K562 (cell line): ENCODE results near the gene AGO3. TPM values are rescaled to one million over a fixed set of nuclear protein-coding genes. Genes with fewer than 3 reads are reported as not detected.

Source experiments
- ATAC-seq: fragments of 200-7000 bp; cut with Tn5 transposase; 3 replicates; pipeline ENCODE4 v1.9.1; 2020; ENCODE audit warnings: moderate library complexity
- BruUV-seq: library from RNA; stranded (reverse); fragments of 400-500 nt; replicated peaks from 2 replicates; lab custom pipeline; 2021; lab: Mats Ljungman, UMichigan
- CTCF ChIA-PET: fragments of 300-600 bp; formaldehyde crosslinking; extraction: SDS; loops from one replicate; lab custom pipeline; 2021; ENCODE audit warnings: low intra/inter-chr PET ratio; lab: Yijun Ruan, JAX
- POLR2A ChIA-PET: fragments of 300-600, 350-650 bp; sonication (Branson Sonifier 250); formaldehyde crosslinking; extraction: SDS; loops from one replicate; lab custom pipeline; 2021; ENCODE audit warnings: antibody characterized with exemption, inconsistent platforms; lab: Yijun Ruan, JAX
- DNase-seq, 4 experiments: peaks; one replicate each; pipeline versions ENCODE4 v3.0.0 to v3.0.0-alpha.2; 2011 to 2018; ENCODE audit warnings: low spot score in 3 of 4, mixed read lengths in 3 of 4; ENCODE audit errors: extremely low read depth in 1 of 4
- FAIRE-seq: peaks from 2 replicates; lab custom pipeline; 2011; peaks lifted over from hg19 to GRCh38; lab: Jason Lieb, UNC
- H2AFZ ChIP-seq: 2 replicates; pipeline ENCODE4 v1.6.0; 2011; ENCODE audit warnings: low read depth, low read length, control low read depth, inconsistent platforms
- H3K27ac ChIP-seq: fragments of 200-600 bp; 3 replicates; pipeline ENCODE4 v1.8.0; 2011; ENCODE audit warnings: low read depth, mild to moderate bottlenecking, control low read depth, inconsistent platforms, low read length, moderate library complexity, mixed read lengths; ENCODE audit errors: extremely low read depth
- H3K27me3 ChIP-seq, 2 experiments: fragments of 300-600 bp in 1 of 2; 2 replicates in 1 of 2; 3 replicates in 1 of 2; pipeline versions ENCODE4 v1.6.0 to v1.8.0; 2011; ENCODE audit warnings: inconsistent platforms in 2 of 2, low read length in 2 of 2, mild to moderate bottlenecking in 1 of 2, mixed read lengths in 1 of 2, moderate library complexity in 1 of 2; ENCODE audit not compliant: control insufficient read depth in 2 of 2, insufficient read depth in 2 of 2
- H3K36me3 ChIP-seq: fragments of 300-600 bp; 3 replicates; pipeline ENCODE4 v1.8.0; 2011; ENCODE audit warnings: mild to moderate bottlenecking, low read length, inconsistent platforms; ENCODE audit not compliant: control insufficient read depth, insufficient read depth
- H3K4me1 ChIP-seq, 2 experiments: fragments of 200-600 bp in 1 of 2; replicated peaks in 1 of 2; 2 replicates in 1 of 2; 3 replicates in 1 of 2; pipeline versions ENCODE4 v1.5.1 to v1.8.0; 2011; ENCODE audit warnings: inconsistent platforms in 2 of 2, low read length in 2 of 2, mild to moderate bottlenecking in 1 of 2, mixed read lengths in 1 of 2, moderate library complexity in 1 of 2; ENCODE audit not compliant: control insufficient read depth in 2 of 2, insufficient read depth in 2 of 2
- H3K4me2 ChIP-seq: 2 replicates; pipeline ENCODE4 v1.6.1; 2011; ENCODE audit warnings: low read length, control low read depth, inconsistent platforms, mixed read lengths; ENCODE audit not compliant: insufficient read depth
- H3K4me3 ChIP-seq: fragments of 200-600 bp; sonication (generic), shearing (Covaris generic); 2 replicates; pipeline ENCODE4 v1.5.1; 2016; ENCODE audit warnings: control low read depth, inconsistent platforms
- H3K79me2 ChIP-seq: fragments of 200-600 bp; 3 replicates; pipeline ENCODE4 v1.8.0; 2011; ENCODE audit warnings: low read length, inconsistent platforms; ENCODE audit not compliant: control insufficient read depth, insufficient read depth
- H3K9ac ChIP-seq, 2 experiments: 2 replicates each; pipeline versions ENCODE4 v1.6.0 to v1.6.1; 2011; ENCODE audit warnings: low read depth in 2 of 2, low read length in 2 of 2, control low read depth in 1 of 2, inconsistent platforms in 1 of 2, mild to moderate bottlenecking in 1 of 2, mixed read lengths in 1 of 2; ENCODE audit not compliant: insufficient read depth in 1 of 2
- H3K9me1 ChIP-seq: one replicate; pipeline ENCODE4 v1.6.0; 2011; ENCODE audit warnings: inconsistent platforms, mild to moderate bottlenecking, low read length, moderate library complexity; ENCODE audit not compliant: control insufficient read depth, insufficient read depth
- H3K9me3 ChIP-seq: replicated peaks from 2 replicates; pipeline ENCODE4 v1.5.1; 2011; ENCODE audit warnings: low read depth, low read length, inconsistent platforms; ENCODE audit not compliant: control insufficient read depth, insufficient read depth
- H4K20me1 ChIP-seq: replicated peaks from 2 replicates; pipeline ENCODE4 v1.6.1; 2011; ENCODE audit warnings: low read length, inconsistent platforms, mixed read lengths; ENCODE audit not compliant: control insufficient read depth, insufficient read depth
- FOS ChIP-seq: IDR thresholded peaks from 3 replicates; pipeline ENCODE4 v1.6.1; 2011; ENCODE audit not compliant: insufficient read length; ENCODE audit errors: extremely low read depth
- POLR2G ChIP-seq: fragments of 200-400 bp; formaldehyde crosslinking; IDR thresholded peaks from 2 replicates; pipeline ENCODE4 v1.6.1; 2017; ENCODE audit warnings: low read depth, mild to moderate bottlenecking, antibody characterized with exemption, low read length, moderate library complexity
- RBFOX2 ChIP-seq: fragments of 200-400 bp; formaldehyde crosslinking; IDR thresholded peaks from 2 replicates; pipeline ENCODE4 v1.6.1; 2017; ENCODE audit warnings: low read depth, mild to moderate bottlenecking, low read length, moderate library complexity
- TAL1 ChIP-seq: fragments of 450-650 bp; IDR thresholded peaks from 2 replicates; pipeline ENCODE4 v1.6.1; 2016; ENCODE audit warnings: mild to moderate bottlenecking
- WGBS: fragments of 100-300 bp; shearing (Covaris generic); methylation state at CpG from one replicate; pipeline ENCODE4 v1.1.6; 2016; ENCODE audit warnings: low coverage, mixed read lengths; ENCODE audit not compliant: insufficient coverage; ENCODE audit errors: missing lambda C conversion rate; 5-methylcytosine and 5-hydroxymethylcytosine counted together
- in situ Hi-C: fragments of 300-500 bp; cut with MboI; formaldehyde crosslinking; loops from 4 replicates; pipeline ENCODE4 v1.15.0; 2018; ENCODE audit warnings: inconsistent platforms, mixed read lengths
- intact Hi-C: fragments of 100-400 bp; cut with micrococcal nuclease; formaldehyde crosslinking; loops from 2 replicates; pipeline ENCODE4 v1.14.2; 2022
- polyA plus RNA-seq, 8 experiments: library from polyadenylated mRNA; depleted of rRNA in 4 of 8; stranded (reverse) in 5 of 8; unstranded in 3 of 8; fragments of >200 nt; fragmentation: Nextera tagmentation in 2 of 8; fragmentation: Illumina TruSeq in 1 of 8; extraction: Ambion mirVana in 2 of 8; extraction: Trizol in 1 of 8; gene quantifications; 2 replicates each; pipeline versions ENCODE4 v1.2.1 to v1.2.3, GENCODE V29; 2011 to 2014; ENCODE audit warnings: inconsistent platforms in 1 of 8, missing spikeins in 1 of 8
- total RNA-seq, 7 experiments: library from RNA; depleted of rRNA in 6 of 7; stranded (reverse); fragments of >200 nt in 6 of 7; fragmentation: Illumina TruSeq in 2 of 7; extraction: Trizol in 2 of 7; gene quantifications; 2 replicates each; pipeline versions ENCODE4 v1.2.1 to v1.2.3, GENCODE V29; 2011 to 2021; ENCODE audit warnings: low replicate concordance in 1 of 7

AGO3 gene
- total and polyA plus RNA-seq, 9 of the 15 experiments (the other 6 are each of a cell fraction or from before 2014, with no cell fraction given), result 4.5 to 41.5 (median 22.7) TPM

GRCh38 chr1:35893051-35893879 is 37.6 kb upstream of the AGO3 start:
- Histone ChIP-seq H3K27ac (no peak overlapping the region), H4K20me1 (peaks cover 24% of the 10 kb centered on the region), H3K4me3 (no peak overlapping the region), H3K79me2 (peaks cover 20% of the 10 kb centered on the region), H3K36me3 (peaks cover 91% of the 10 kb centered on the region), H3K27me3 (no peaks in the 10 kb centered on the region)
- ATAC-seq, result no peak
- ChIA-PET CTCF (interaction anchor here (0.6 kb wide), 1 partner anchor 172 kb away, joined by 3 read pairs; no protein-coding TSS in a partner anchor), POLR2A (interaction anchor here (0.6 to 1.8 kb wide), 4 partner anchors 12 to 255 kb away, joined by 3 to 5 read pairs (median 4); no protein-coding TSS in a partner anchor)
- in situ Hi-C loops, result no loop called here
- 91% methylated on average over 14 of the region's 14 CpGs for WGBS
- 0 out of 2 replicates have a peak, but pooled peaks have one; percentile 23 for TF ChIP-seq RBFOX2
- TF ChIP-seq TAL1, result no peak
- TF ChIP-seq POLR2G, result peak; percentile 51; the same call in 1 of the 2 replicates
- no peak for TF ChIP-seq FOS
- TF ChIP-seq, all 486 proteins: peak for 2
- peaks cover 12 to 13% of the 10 kb centered on the region in 2 experiments; a peak in 4 of 5 replicates for H3K4me1 ChIP-seq
- H2AFZ ChIP-seq, result no peak overlapping the region
- H3K9me1 ChIP-seq, result no peaks in the 10 kb centered on the region
- DNase-seq (no peak), FAIRE-seq (no peak)
- no peak overlapping the region for H3K4me2 ChIP-seq
- intact Hi-C loops, result no loop called here
- H3K9me3 ChIP-seq, result no peaks in the 10 kb centered on the region
- H3K9ac ChIP-seq, result no peak overlapping the region; a peak in 1 of 4 replicates
- BruUV-seq, result no TSS peak
